NCI-H446 (cell line): ENCODE measurements around the gene COG7.
A peak's percentile ranks its signal among the peaks of the same experiment; 100 is the strongest.
"Not testable (repeated sequence)": the region's sequence is repeated elsewhere in the genome, so short reads cannot be mapped to it uniquely, and the experiment has no call there.

Source experiments
- DNase-seq, 2 experiments: peaks; one replicate each; lab custom pipeline; 2025; lab: John Stamatoyannopoulos, UW

Gene COG7

GRCh38 chr16:23469814-23470213 lies 16.8 kb upstream of the COG7 start:
- DNase-seq, result no peak

DNA sequence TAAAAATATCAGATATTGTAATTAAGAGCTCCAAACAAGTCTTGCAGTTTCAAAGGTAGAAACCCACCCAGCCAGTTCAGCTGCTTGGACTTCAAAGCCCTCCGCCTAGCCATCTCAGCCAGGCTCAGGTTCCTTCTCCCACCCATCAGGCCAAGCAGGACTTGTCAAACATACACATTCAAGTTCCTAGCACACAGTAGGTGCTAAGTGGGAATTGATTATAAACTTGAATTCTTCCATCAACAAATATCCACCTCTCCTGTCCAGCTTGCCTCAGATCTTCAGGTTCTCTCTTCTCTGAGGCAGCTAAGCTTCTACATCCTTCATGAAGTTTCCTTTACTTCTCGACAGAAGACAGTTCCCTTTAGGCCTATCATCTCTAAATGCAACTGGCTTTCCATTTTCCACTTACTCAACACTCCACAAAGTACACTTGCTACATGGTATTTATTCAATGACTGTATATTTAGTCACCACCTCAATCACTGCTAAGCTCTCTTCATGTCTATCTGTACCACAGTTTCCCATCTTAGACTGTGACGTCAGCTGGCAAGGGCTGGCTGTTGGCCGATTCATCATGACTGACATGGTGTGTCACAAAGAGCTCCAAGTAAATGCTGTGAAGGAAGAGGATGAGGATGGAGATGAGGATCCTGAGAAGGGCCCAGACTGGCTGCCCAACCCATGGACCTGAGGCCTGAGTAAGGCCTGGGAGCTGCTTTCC lies 13.3 kb upstream of the COG7 start:
- no peak for DNase-seq

DNA sequence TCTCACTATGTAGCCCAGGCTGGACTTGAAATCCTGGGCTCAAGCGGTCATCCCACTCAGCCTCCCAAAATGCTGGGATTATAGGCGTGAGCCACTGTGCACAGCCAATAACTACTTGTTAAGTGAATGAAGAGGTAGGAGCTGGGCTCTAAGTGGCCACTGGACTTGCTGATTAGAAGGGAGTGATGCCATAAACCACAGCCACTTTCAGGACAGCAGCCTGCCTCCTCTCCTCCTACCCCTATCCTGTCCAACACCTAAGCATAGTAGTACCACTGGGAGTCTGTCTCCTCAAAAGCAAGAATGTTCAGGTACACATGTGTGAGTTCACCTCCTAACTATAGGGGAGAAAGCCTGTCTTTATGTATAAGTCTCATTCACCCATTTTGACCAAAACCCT lies 12.2 kb upstream of the COG7 start:
- no peak for DNase-seq

GRCh38 chr16:23464196-23464595 lies 11.2 kb upstream of the COG7 start:
- no peak for DNase-seq

GRCh38 chr16:23462994-23463393 lies 10.0 kb upstream of the COG7 start:
- DNase-seq, result peak; percentile 65 to 71

GRCh38 chr16:23453338-23454052 lies 506 bp upstream of the COG7 start:
- DNase-seq, result no peak

GRCh38 chr16:23452221-23452571 lies 793 bp downstream of the COG7 start:
- DNase-seq, result no peak

DNA sequence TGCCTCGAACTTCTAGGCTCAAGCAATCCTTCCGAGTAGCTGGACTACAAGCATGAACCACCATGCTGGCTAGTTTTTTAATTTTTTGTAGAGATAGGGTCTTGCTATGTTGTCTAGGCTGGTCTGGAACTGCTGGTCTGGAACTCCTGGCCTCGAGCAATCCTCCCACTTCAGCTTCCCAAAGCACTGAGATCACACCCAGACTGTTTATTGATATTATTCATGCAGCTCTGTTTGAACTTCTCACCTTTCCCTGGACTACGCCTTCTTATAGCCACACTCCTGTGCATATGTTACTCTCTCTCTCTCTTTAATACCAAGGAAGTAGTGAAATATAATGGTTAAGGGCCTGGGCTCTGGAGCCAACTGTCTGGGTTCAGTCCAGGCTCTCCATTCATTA lies 4.6 kb downstream of the COG7 start:
- no peak for DNase-seq

DNA sequence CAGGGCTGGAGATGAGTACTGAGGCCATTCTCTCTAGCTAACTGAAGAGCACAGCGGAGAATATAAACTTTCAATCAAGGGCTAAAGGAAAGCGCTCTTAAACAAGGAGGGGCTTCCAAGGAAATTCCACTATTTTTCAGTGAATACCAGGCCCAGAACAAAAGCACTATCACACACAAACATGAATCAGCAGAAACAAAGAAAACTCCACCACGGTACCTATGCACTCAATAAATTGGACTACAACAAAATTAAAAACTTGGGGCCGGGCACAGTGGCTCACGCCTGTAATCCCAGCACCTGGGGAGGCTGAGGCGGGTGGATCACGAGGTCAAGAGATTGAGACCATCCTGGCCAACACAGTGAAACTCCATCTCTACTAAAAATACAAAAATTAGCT lies 15.4 kb downstream of the COG7 start:
- not testable (repeated sequence) for DNase-seq

- DNase-seq, result no peak
Observed at GRCh38 chr16:23436951-23437350, 16.0 kb downstream of the COG7 start.

- peak; percentile 26 to 63 for DNase-seq
Observed at GRCh38 chr16:23435500-23435899, 17.5 kb downstream of the COG7 start.

GRCh38 chr16:23434380-23434779 lies 18.6 kb downstream of the COG7 start:
- peak; percentile 51 to 74 for DNase-seq

GRCh38 chr16:23433261-23433920 lies 19.6 kb downstream of the COG7 start:
- DNase-seq, result no peak

- no peak for DNase-seq
Observed at GRCh38 chr16:23432176-23433128, 20.5 kb downstream of the COG7 start.

DNA sequence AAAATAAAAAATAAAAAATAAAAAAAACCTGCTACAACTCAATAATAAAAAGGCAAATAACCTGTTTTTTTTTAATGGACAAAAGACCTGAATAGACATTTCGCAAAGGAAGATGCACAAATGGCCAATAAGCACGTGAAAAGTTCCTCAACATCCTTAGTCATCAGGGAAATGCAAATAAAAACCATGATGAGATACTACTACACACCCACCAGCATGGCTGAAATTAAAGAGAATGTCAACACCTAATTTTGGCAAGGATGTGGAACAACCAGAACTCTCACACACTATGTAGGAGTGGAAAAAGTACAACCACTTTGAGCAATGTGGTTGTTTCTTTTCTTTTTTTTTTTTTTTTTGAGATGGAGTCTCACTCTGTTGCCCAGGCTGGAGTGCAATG lies 24.6 kb downstream of the COG7 start:
- DNase-seq, result no peak

DNA sequence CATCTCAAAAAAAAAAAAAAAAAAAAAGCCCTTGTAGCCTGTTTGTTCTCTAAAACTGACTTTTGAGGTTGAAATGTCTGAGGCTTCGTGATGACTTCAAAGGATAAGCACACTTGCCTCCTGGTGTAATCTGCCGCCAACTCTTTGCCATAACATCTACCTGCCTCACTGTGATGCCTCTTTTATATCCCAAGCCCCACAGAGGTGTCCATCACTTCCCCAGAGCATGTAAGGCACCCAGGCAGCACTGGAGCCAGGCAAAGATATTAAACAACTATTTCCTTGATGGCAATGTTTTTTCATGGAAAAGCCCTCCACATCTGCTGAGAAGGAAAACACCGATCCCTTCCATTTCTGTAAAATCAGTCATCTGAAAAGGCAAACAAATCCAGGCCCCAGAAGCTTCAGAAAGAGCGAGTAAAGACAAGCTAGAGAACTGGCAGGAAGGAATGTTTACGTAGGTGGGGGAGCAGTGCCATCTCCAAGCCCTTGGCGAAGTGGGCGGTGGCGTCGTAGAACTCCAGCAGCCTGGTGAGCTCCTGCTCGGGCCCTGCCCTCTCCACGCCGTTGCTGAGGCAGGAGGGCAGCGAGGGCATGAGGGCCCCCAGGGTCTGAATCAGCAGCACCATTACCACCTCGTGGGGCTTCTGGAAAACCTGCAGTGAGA lies 28.6 kb downstream of the COG7 start:
- DNase-seq, result peak; percentile 60 to 86

DNA sequence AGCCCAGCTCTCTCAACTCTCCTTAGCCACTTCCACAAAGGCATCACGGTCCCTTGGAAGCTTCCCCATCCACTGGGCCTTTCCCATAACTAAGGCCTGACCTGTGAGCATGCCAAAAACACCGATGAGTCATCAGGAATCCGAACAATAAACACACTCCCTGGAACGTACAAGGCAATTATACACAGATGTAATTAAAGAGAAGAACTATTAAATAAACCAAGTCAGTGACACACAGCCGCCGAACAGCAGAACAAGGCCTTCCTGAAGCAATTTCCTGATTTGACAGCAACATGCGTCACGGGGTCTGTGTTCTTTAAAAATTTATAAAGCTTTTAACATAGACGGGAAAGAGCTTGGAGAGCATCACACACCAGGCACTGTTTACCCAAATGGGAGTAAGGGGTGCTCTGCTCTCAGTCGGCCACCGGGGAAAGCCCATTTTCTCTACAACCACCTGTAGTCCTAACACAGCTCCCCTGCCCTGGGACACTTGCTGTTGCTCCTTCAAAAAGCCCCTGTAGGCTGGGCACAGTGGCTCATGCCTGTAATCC lies 29.4 kb downstream of the COG7 start:
- peak; percentile 53 to 82 for DNase-seq

DNA sequence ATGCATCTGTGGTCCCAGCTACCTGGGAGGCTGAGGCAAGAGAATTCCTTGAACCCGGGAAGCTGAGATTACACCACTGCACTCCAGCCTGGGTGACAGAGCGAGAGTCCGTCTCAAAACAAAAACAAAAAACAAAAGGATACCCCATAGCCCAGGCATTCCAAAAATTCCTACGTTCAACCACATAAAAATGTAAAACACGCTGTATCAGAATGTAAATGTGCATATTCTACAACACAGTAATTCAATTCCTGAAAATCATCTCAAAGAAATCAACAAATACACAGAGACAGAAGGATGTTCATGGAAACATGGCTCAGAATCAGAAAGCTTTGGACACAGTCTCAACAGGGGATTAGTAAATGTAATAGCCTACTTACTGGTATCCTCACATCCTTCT lies 33.0 kb downstream of the COG7 start:
- DNase-seq, result no peak

GRCh38 chr16:23416816-23417215 lies 36.2 kb downstream of the COG7 start:
- DNase-seq, result no peak

- DNase-seq, result no peak
Observed at GRCh38 chr16:23414731-23415130, 38.3 kb downstream of the COG7 start.

DNA sequence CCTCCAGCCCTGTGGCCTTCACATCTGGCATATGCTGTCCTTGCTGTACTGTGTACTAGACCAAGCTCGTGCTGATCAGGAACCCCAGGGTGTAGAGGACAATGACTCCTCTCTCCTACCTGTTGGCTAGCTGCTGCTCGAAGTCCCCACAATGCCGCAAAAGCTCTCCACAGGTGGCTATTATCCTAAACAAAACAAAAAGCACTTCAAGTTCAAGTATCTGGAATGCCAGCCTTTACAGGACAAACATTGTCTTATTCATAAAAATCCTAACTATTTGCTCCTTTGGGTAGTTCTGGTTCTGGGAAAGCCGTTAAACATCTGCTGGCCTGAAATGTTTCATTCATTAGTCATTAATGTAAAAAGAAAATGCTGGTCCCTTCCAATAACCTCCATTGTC lies 42.8 kb downstream of the COG7 start:
- DNase-seq, result no peak
